Measurements from ENCODE around the gene BCOR. TPM values are rescaled to one million over a fixed set of nuclear protein-coding genes. Genes with fewer than 3 reads are reported as not detected.

Gene BCOR
- total and polyA plus RNA-seq, 2 of the 8 experiments (the other 6 are each of a cell fraction or from before 2014, with no cell fraction given): 25.0 to 50.8 TPM

DNA sequence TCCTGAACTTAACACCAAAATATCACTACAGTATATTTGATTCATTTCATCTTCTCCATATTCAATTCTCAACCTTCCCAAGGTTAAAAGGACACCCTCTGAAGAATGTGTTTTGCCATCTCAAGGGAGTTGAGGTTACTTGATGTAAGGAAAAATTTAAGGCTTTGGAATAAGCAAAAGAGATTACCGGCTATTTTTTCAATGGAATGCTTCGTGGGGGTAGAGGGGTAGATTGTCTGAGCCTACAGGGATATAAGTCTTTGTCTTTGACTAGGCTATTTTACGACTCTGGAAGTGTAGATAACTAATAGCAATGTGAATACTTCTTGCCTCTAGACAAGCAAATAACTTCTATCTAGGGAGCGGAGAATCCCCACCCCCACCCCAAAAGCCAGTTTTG lies 78.2 kb downstream of the BCOR start (continued):
- TF ChIP-seq, protein P1, sequence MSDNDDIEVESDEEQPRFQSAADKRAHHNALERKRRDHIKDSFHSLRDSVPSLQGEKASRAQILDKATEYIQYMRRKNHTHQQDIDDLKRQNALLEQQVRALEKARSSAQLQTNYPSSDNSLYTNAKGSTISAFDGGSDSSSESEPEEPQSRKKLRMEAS (IDR thresholded peaks at IDR 0.05): no peak

All from H1 (cell line).